ENCODE data around the gene TIMP4.

TIMP4 gene

DNA sequence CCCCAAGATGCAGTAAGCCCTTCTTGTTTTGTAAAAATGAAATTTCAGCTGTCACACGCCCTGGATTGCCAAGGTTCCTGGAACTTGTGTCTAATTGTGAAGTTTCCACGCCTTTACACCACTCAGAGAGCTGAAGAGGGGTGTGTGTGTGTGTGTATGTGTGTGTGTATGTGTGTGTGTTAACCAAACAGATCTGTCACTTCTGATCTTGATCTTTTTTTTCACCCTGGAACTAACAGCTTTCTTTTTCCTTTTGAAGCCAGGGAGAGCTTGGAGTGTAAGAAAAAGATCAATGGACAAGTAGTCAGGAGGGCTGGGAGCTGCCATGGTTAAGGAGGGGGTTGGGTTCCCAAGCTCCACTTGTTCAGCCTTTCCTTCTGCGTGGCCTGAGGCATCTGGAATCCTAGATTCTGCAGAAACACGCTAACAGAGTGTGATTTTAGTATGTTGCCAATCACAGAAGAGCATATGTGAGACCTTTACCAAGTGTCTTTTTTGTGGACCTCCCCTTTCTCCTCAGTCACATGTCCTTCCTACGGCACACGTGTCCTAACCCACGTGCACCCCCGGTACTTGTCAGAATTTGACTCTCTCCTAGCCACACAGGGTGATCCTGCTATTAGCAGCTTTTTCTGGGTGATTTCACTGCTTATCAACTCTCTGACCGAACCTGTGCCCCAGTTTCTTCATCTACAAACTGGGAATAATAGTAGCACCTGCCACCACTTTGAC is 11.5 kb downstream of the TIMP4 start:
- no peak for DNase-seq

- no peak for DNase-seq
Observed at GRCh38 chr3:12143949-12144504, 14.7 kb downstream of the TIMP4 start.

DNA sequence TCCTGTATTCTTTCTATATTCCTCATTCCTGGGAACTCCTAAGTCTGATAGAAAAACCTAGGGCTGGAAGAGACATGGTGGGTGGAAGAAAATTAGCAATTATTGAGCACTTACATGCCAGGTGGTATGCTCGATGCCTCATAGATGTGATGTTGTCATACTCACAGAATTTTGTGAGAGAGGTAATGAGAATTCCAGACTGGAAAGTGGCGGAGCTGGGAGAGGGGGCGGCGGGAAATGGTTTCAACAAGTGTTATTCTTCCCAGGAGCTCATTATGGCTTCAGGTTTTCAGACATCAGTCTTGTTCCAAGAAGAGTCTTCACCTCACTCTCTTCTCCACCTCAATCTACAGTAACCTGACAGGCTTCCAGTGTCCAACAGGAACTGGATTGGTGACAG is 16.2 kb downstream of the TIMP4 start:
- DNase-seq: no peak

DNA sequence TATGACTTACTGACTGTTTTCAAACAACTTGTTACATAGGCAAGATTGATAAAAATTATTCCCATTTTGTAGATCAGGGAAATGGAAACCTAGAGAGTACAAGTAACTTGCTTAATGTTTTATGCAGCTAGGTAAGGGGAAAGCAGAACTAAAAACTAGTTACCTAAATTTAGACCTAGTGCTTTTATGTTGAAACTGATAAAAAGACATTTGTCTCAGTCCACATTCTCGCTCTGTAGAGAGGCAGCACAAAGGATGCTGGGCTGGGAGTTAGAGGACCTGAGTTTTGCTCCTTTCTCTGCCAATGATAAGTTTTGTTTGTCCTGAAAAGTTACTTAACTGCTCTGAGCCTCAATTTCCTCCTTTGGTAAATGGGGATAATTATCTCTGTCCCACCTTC is 17.4 kb downstream of the TIMP4 start:
- no peak for DNase-seq

- no peak for DNase-seq
Observed at GRCh38 chr3:12139111-12139511, 19.6 kb downstream of the TIMP4 start.

- peak in 1 of 2 experiments; percentile 5 for DNase-seq
Observed at GRCh38 chr3:12138044-12138443, 20.7 kb downstream of the TIMP4 start.

GRCh38 chr3:12136371-12136770 is 22.3 kb downstream of the TIMP4 start:
- no peak for DNase-seq

DNA sequence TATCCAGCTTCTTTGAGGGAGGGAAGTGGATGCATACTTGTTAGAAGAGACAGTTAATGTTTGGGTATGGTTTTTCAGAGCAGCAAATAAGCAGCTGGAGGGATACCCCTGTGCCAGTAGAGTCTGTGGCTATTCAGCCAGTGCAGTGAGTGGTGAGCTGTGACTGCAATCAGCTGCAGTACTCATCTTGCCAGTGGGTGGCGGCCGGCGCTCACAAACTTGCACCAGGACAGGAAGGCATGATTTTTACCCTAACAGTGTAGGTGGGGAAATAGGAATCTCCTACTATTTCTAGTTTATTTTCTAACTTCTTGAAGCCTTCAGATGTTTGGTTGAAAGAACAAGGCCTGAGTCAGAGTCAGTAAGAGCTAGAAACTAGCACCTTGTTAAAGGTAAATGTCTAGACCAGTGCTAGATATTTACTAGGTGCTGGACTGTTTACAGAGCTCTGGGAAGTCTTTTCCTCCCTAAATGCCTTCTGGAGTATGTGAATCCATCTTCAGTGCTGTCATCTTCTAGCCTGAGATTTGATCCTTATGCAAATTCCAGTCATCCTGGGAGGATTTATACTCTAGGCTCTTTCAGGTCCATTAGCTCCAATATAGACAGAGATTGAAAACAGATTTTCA is 23.6 kb downstream of the TIMP4 start:
- DNase-seq: peak; percentile 44 to 63

DNA sequence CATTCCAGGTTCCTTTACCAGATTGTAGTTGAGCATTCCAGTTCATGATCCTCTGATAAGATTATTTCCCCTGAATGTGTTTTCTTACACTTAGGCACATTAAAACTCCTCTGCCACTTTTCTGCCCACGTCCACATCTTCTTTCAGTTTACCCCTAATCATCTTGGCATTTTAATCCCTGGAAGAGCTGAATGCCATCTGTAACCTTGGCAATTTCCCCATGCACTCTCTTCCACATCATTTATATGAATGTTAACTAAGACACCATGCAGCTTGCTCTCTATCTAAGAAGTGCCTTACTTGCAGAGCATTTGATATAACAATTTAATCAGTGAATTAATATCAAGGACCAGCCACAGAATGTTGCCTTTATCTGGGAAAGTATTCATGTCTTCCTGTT is 25.8 kb downstream of the TIMP4 start:
- DNase-seq: no peak

GRCh38 chr3:12131351-12132090 is 27.2 kb downstream of the TIMP4 start:
- no peak for DNase-seq

GRCh38 chr3:12127391-12127790 is 31.3 kb downstream of the TIMP4 start:
- no peak for DNase-seq

DNA sequence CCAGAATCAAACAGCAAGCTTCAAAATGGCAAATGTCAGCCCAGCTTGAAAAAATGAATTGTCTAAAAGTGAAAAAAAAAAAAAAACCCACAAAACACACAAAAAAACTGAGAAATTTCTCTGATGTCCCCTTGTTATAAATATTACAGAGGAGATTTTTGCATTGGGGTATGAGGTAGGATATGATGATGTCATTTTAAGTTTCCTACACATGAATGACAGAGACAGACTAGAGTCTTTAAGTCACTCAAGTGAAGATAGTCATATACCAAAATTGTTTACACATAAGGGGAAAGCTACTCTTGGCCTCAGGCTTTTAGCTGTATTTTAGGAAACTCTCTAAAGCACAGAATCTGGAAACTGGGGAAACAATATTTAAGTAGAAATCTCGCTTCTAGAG is 32.9 kb downstream of the TIMP4 start:
- DNase-seq: no peak

GRCh38 chr3:12121466-12121865 is 37.2 kb downstream of the TIMP4 start:
- DNase-seq: no peak

GRCh38 chr3:12120374-12121140 is 38.2 kb downstream of the TIMP4 start:
- DNase-seq: no peak

DNA sequence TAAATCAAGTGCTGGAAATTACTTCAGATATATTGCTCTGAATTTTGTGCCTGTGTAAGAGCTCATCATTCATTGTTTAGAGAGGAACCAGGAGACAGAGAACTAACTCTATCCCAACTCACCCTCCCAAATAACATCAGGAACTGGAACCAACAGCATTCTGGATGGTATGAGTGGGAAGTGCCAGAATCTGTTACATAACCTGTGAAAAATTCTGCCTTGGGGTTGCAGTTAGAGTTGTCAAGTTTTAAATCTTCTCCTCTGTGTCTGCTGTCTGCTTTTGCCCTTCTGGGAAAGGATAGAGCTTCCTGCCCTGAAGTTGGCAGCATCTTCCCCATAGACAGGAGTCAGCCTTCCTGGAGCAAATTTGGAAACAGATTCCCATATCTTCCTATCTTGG is 41.2 kb downstream of the TIMP4 start:
- no peak for DNase-seq

DNA sequence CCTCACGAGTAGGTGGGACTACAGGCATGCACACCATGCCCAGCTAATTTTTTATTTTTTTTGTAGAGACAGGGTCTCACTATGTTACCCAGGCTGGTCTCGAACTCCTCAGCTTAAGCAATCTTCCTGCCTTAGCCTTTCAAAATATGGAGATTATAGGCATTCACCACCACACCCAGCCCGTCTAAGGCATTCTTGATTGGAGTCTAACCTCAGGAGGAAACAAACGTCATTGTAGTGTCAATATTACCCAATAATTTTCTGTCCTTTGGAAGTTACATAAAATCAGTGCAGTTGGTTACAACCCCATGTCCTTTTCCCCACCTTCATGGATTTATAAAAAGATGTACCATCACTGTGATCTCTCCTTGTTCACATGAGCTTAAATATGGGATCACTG is 41.8 kb downstream of the TIMP4 start:
- no peak for DNase-seq

DNA sequence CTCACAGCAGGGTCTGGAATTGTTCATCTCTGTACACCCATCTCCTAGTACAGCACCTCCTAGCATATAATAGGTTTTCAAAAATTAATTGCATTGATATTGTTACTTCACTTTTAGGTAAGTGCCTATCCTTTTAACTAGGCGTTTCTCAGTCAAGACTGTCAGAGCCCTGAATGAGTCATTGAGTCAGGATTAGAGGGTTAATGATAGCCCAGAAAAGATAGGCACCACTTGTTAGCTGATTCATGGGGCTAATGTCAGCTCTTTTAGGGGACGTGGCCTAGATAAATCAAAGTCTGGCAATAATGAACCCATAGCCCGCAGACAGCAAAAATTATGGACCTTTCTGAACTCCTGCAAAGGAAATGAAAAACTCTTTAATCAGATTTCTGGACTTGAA is 42.9 kb downstream of the TIMP4 start:
- no peak for DNase-seq

GRCh38 chr3:12115104-12115503 is 43.6 kb downstream of the TIMP4 start:
- DNase-seq: no peak

- no peak for DNase-seq
Observed at GRCh38 chr3:12114251-12114650, 44.5 kb downstream of the TIMP4 start.

DNA sequence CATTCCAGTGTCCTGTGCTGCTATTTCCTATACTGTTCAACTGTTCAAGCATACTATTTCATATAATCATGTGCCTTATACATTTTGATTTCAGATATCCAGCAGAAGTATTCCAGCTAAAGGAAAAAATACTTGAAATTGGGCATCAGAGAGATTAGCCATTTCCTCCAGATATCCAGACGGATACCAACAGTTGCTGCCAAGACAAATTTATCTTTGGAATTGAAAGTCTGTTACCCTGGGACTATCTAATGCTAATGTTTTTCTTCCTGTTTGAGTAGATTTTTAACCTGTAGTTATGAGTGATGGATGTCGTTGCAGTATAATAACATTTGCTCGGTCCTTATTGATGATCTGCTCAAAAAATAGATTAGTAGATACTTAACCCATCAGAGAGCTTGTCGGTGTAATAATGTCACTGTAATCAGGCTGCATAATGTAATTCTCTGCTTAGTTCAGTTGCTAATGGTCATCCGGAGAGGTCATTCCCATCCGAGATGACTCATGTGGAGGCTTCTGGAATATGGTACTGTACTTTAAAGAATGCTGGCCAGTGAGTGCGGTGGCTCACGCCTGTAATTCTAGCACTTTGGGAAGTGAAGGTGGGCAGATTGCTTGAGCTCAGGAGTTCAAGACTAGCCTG is 51.5 kb downstream of the TIMP4 start:
- DNase-seq: no peak

All from stimulated activated CD4-positive, alpha-beta T cell treated with anti-CD3 and anti-CD28 coated beads, Interleukin-4, amount 100 ng/mL, for 4 hours (primary cell).